Stomach (tissue), 9 donors: ENCODE data around the gene DACH1. TPM values are rescaled to one million over a fixed set of nuclear protein-coding genes. Genes with fewer than 3 reads are reported as not detected.

ENCODE experiments used
- DNase-seq, 2 donors: peaks; one replicate each; pipeline versions ENCODE4 v3.0.0 to v3.0.0-alpha.2; 2013 to 2019
- H3K27ac ChIP-seq, 5 donors: fragments of 200-600 bp in 4 of 5; sonication (generic) in 4 of 5; one replicate each; pipeline ENCODE4 v1.5.1; 2013 to 2019; ENCODE audit warnings: mild to moderate bottlenecking in 1 of 5, moderate library complexity in 1 of 5
- H3K27me3 ChIP-seq, 3 donors: fragments of 200-600 bp; sonication (generic); one replicate each; pipeline ENCODE4 v1.5.1; 2017 to 2019; ENCODE audit warnings: mixed run types in 1 of 3
- H3K36me3 ChIP-seq, 4 donors: fragments of 200-600 bp; sonication (generic); 1 replicate in 3 of 4; 2 replicates in 1 of 4; pipeline ENCODE4 v1.5.1; 2016 to 2019
- H3K4me1 ChIP-seq, 4 donors: fragments of 200-600 bp; sonication (generic); one replicate each; pipeline ENCODE4 v1.5.1; 2016 to 2019
- H3K4me3 ChIP-seq, 4 donors: fragments of 200-600 bp; sonication (generic) in 3 of 4; one replicate each; pipeline ENCODE4 v1.5.1; 2016 to 2019; ENCODE audit warnings: mild to moderate bottlenecking in 1 of 4
- H3K9me3 ChIP-seq, 4 donors: fragments of 200-600 bp; sonication (generic); one replicate each; pipeline ENCODE4 v1.5.1; 2016 to 2019
- CTCF ChIP-seq, 7 experiments: fragments of 450-650 bp in 4 of 7; fragments of 200-600 bp in 3 of 7; sonication (generic) in 3 of 7; IDR thresholded peaks; one replicate each; pipeline ENCODE4 v1.5.1; 2016 to 2019; ENCODE audit warnings: antibody characterized with exemption in 7 of 7, control low read depth in 2 of 7, mild to moderate bottlenecking in 1 of 7
- EP300 ChIP-seq: sonication (generic); formaldehyde crosslinking; IDR thresholded peaks from one replicate; pipeline ENCODE4 v1.6.1; 2017; ENCODE audit warnings: antibody characterized with exemption
- POLR2A ChIP-seq, 4 donors: fragments of 450-650 bp; IDR thresholded peaks; one replicate each; pipeline ENCODE4 v1.6.1; 2016; ENCODE audit warnings: antibody characterized with exemption in 4 of 4, control low read depth in 2 of 4, mild to moderate bottlenecking in 1 of 4, moderate library complexity in 1 of 4
- POLR2AphosphoS5 ChIP-seq, 3 donors: sonication (generic); formaldehyde crosslinking; IDR thresholded peaks; one replicate each; pipeline ENCODE4 v1.6.1; 2016; ENCODE audit warnings: antibody characterized with exemption in 3 of 3
- WGBS, 5 donors: extraction: QIAGEN DNeasy Blood & Tissue Kit in 3 of 5; methylation state at CpG; one replicate each; pipeline versions ENCODE4 v1.1.5 to v1.1.7; 2013 to 2018; 5-methylcytosine and 5-hydroxymethylcytosine counted together
- intact Hi-C: fragments of 100-400 bp; cut with DNase I; formaldehyde crosslinking; loops from one replicate; pipeline ENCODE4 v1.15.1; 2023; ENCODE audit warnings: low total_unique reads
- polyA plus RNA-seq, 3 donors: library from polyadenylated mRNA; stranded (reverse); fragments of 200-250 nt; gene quantifications; one replicate each; pipeline ENCODE4 v1.2.3, GENCODE V29; 2013
- total RNA-seq, 5 donors: library from RNA; depleted of rRNA; stranded (reverse); fragments of >200 nt; gene quantifications; one replicate each; pipeline versions ENCODE4 v1.1.0 to v1.2.3, GENCODE V29; 2014 to 2016
- donor health status: healthy with polysubstance abuse.
- donor health status: Bipolar disorder and iron deficiency.
- donor health status: healthy.

Gene DACH1
- total and polyA plus RNA-seq, 8 donors, result 0.28 to 9.4 (median 2.9) TPM; not detected in 1

- Histone ChIP-seq H3K36me3 (no peaks in the 10 kb centered on the region), H3K27ac (no peak overlapping the region), H3K4me3 (no peak overlapping the region), H3K4me1 (no peaks in the 10 kb centered on the region), H3K27me3 (no peaks in the 10 kb centered on the region), H3K9me3 (no peaks in the 10 kb centered on the region)
- WGBS, 5 donors, result 45 to 54% (median 49%) methylated on average over 2 of the region's 2 CpGs
- TF ChIP-seq EP300 (no peak), POLR2AphosphoS5 (IDR thresholded peaks at IDR 0.05) (no peak), POLR2A (IDR thresholded peaks at IDR 0.05) (no peak), CTCF (IDR thresholded peaks at IDR 0.05) (no peak)
- no peak for DNase-seq
- intact Hi-C loops, result no loop called here
Measured at GRCh38 chr13:71607575-71607974, 259.4 kb downstream of the DACH1 start.

- intact Hi-C loops, result no loop called here
- no peak overlapping the region for H3K4me3 ChIP-seq
- H3K9me3 ChIP-seq, result no peaks in the 10 kb centered on the region
- DNase-seq, result no peak
- no peaks in the 10 kb centered on the region for H3K36me3 ChIP-seq
- TF ChIP-seq CTCF (IDR thresholded peaks at IDR 0.05) (no peak), POLR2A (IDR thresholded peaks at IDR 0.05) (no peak), EP300 (no peak), POLR2AphosphoS5 (IDR thresholded peaks at IDR 0.05) (no peak)
- no peaks in the 10 kb centered on the region for H3K4me1 ChIP-seq
- H3K27ac ChIP-seq, result no peak overlapping the region
- no peaks in the 10 kb centered on the region for H3K27me3 ChIP-seq
Measured at GRCh38 chr13:71606818-71607217, 260.2 kb downstream of the DACH1 start.

GRCh38 chr13:71605744-71606143 is 261.3 kb downstream of the DACH1 start:
- intact Hi-C loops, result no loop called here
- H3K4me1 ChIP-seq, result no peaks in the 10 kb centered on the region
- 81 to 97% (median 92%) methylated on average over 2 of the region's 2 CpGs for WGBS, 5 donors

GRCh38 chr13:71603255-71603654 is 263.7 kb downstream of the DACH1 start:
- no peak for TF ChIP-seq CTCF (IDR thresholded peaks at IDR 0.05)
- TF ChIP-seq EP300, result no peak
- no peak for TF ChIP-seq POLR2A (IDR thresholded peaks at IDR 0.05)
- TF ChIP-seq POLR2AphosphoS5 (IDR thresholded peaks at IDR 0.05), result no peak
- Histone ChIP-seq H3K9me3 (no peaks in the 10 kb centered on the region), H3K27ac (no peak overlapping the region), H3K36me3 (no peaks in the 10 kb centered on the region), H3K4me1 (no peaks in the 10 kb centered on the region), H3K4me3 (no peak overlapping the region), H3K27me3 (no peaks in the 10 kb centered on the region)
- 88 to 92% (median 90%) methylated on average over 2 of the region's 2 CpGs for WGBS, 5 donors
- intact Hi-C loops, result no loop called here
- no peak for DNase-seq

More at GRCh38 chr13:71605744-71606143, 261.3 kb downstream of the DACH1 start:
- Histone ChIP-seq H3K36me3 (no peaks in the 10 kb centered on the region), H3K27me3 (no peaks in the 10 kb centered on the region), H3K9me3 (no peaks in the 10 kb centered on the region), H3K4me3 (no peak overlapping the region), H3K27ac (no peak overlapping the region)
- TF ChIP-seq CTCF (IDR thresholded peaks at IDR 0.05) (no peak), POLR2AphosphoS5 (IDR thresholded peaks at IDR 0.05) (no peak), EP300 (no peak), POLR2A (IDR thresholded peaks at IDR 0.05) (no peak)
- no peak for DNase-seq
